Measurements from ENCODE around the gene EZR.
A peak's percentile ranks its signal among the peaks of the same experiment; 100 is the strongest.
"Not testable (repeated sequence)": the region's sequence is repeated elsewhere in the genome, so short reads cannot be mapped to it uniquely, and the experiment has no call there.

EZR gene

GRCh38 chr6:158841358-158841757 is 22.2 kb upstream of the EZR start:
- DNase-seq (ENCODE audit: low read depth) = no peak

- DNase-seq (ENCODE audit: low read depth) = no peak
These were observed 21.3 kb upstream of the EZR start for GRCh38 chr6:158840465-158840864.

DNA sequence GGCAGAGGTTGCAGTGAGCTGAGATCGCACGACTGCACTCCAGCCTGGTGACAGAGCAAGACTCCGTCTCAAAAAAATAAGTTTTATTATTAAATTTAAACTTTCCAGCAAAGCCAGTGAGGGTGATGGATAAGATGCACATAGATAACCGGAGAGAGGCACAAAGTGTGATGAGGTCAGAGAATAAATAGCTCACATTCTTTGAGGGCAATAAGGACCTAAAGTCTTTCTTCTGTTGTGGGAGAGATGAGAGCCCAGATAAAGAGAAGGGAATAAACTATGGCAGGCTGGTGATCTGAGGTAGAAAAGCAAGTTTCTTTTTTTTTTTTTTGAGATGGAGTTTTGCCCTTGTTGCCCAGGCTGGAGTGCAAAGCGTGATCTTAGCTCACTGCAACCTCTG is 20.6 kb upstream of the EZR start:
- DNase-seq (ENCODE audit: low read depth) = no peak

GRCh38 chr6:158838790-158839189 is 19.6 kb upstream of the EZR start:
- not testable (repeated sequence) for DNase-seq (ENCODE audit: low read depth)

- no peak for DNase-seq (ENCODE audit: low read depth)
These were observed 18.8 kb upstream of the EZR start for GRCh38 chr6:158837684-158838625.

DNA sequence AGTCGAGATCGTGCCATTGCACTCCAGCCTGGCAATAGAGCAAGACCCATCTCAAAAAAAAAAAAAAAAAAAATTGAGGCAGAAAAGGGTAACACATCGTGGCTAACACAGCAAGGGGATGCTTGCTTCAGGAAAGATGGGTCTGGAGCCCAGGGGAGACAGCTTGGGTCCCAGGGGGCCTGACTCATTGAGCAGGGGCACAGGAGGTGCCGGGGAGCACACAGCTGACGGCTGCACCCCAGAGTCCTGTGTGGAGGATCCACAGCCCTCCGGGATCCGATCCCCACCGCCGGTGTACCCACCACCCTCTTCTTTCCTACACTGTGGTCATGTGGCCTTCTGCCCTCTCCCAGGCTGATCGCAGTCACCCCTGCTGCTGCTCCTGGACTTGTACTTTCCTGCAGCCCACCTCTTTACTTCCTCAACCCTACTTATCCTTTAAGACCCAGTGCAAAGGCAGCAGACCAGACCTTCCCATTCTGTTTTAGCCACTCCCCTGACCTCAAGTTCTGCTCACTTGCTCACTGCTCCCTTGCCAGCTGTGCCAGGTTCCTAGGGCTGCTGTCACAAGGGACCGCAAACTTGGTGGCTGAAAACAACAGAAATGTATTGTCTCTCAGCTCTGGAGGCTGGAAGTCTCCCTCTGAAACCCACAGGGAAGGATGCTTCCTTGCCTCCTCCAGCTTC is 17.6 kb upstream of the EZR start:
- DNase-seq (ENCODE audit: low read depth) = no peak

DNA sequence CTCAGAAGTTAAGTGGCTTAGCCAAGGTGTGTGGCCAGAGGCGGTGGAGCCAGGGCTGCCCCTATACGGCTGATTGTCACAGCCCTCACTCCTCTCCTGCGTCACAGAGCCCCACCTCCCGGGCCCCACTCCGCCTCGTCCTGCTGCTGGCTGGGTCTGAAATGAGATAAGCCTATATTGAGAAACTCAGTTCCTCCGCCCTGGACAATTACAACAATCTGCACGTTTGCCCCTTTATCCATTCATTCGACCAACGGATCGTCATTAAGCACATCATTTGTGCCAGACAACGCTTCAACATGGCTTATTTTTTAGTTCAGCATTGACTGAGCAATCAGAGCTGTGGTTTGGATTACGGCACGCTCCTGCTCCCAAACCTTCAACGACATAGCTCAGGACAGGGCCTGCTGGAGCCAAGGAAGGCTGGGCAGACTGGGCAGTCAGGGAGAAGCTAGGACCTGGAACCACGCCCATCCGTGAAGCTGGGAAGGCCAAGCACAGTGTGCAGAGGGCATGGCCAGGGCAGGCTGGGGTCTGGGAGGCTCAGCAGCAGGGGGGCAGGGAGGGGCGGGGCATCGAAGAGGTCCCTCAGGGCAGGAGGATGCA is 16.6 kb upstream of the EZR start:
- no peak for DNase-seq (ENCODE audit: low read depth)

GRCh38 chr6:158834675-158835385 is 15.7 kb upstream of the EZR start:
- no peak for DNase-seq (ENCODE audit: low read depth)

DNA sequence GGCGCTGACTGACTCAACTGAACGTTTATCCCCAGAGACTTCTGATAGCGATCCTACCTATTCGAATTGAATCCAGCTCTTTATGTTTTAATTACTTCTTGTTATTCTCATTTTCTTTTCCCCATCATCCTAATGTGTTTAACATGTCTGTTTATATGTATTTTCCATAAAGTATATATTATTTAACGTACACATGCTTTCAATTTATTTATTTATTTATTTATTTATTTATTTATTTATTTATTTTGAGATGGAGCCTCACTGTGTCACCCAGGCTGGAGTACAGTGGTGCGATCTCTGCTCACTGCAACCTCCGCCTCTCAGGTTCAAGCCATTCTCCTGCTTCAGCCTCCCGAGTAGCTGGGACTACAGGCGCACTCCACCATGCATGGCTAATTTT is 13.6 kb upstream of the EZR start:
- not testable (repeated sequence) for DNase-seq (ENCODE audit: low read depth)

DNA sequence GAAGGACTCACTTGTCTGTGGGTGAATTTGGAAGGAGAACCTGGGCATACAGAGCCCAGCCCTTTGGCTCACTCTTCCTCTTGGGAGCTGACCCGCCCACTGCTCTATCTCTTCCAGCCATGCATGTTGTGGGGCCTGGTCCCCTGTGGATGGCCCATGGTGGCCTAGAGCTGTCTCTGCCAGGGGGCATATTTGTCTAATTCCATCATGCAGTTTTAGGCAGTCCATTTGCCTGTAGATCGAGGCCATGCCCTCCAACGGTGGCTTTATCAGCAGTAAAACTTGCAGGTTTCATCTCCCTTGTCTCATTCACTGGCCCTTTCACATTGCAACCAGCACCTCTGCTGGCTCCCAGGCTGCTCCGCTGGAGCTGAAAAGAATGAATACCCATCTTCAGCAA is 12.9 kb upstream of the EZR start:
- no peak for DNase-seq (ENCODE audit: low read depth)

DNA sequence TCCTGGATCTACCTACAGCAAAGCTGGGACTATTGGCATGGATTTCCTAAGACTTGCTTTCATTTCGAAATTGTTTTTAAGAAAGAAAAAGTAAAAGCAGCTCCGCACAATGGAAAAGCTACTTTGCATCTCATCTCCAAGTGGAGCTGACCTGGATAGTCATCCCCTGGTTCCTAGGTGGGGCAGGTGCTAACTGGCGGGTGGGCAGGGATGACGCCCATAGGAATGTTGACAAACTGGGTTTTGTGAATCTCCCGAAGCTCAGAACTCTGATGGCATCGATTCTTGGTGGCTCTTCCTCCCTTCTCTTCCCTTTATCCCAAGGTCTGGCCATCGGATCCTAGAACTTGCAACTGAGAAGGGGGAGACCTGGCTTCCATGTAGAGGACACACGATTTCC is 12.4 kb upstream of the EZR start:
- no peak for DNase-seq (ENCODE audit: low read depth)

GRCh38 chr6:158830736-158831135 is 11.6 kb upstream of the EZR start:
- DNase-seq (ENCODE audit: low read depth) = no peak

- DNase-seq (ENCODE audit: low read depth) = no peak
These were observed 9.6 kb upstream of the EZR start for GRCh38 chr6:158828807-158829206.

DNA sequence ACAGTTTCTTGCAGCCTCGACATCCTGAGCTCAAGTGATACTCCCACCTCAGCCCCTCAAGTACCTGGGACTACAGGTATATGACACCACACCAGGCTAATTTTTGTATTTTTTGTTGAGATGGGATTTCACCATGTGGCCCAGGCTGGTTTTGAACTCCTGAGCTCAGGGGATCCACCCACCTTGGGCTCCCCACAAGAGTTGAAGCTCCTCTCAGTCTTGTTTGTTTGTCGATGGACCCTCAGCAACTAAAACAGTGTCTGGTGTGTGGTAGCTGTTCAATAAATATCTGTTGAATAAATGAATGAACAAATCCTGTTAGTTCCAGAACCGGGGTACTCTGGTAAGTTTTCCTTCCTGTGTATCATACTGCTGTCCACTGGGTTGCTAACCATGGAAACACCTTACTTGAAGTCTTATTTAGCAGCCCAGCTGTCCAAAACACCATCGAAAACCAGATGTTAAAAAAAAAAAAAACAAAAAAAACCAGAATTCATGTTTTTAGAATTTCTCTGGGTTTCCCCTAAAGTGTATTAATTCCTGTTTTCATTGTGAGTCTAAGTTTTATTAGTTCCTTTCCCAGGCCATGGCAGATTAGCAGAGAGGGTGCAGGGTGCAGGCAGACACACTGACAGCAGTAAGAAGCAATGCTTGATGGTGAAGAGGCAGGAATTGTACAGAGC is 7.8 kb upstream of the EZR start:
- DNase-seq (ENCODE audit: low read depth) = no peak

DNA sequence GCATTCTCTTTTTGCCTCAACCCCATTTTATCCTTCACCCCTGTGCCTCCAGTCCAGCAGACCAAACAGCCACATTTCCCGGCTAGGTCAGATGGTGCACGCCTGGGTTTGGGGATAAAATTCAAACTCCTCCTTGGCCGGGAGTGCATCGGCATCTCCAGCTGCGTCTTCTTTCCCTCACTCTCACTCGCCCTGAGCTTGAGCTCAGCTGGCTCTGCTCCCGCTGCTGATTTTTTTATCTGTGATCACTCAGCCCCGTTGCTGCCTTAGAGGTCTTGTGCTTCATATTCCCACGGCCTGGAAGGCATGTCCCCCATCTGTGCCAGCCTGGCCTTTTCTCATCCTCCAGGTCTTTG is 6.8 kb upstream of the EZR start:
- DNase-seq (ENCODE audit: low read depth) = no peak

GRCh38 chr6:158825038-158825950 is 6.1 kb upstream of the EZR start:
- DNase-seq (ENCODE audit: low read depth) = no peak

DNA sequence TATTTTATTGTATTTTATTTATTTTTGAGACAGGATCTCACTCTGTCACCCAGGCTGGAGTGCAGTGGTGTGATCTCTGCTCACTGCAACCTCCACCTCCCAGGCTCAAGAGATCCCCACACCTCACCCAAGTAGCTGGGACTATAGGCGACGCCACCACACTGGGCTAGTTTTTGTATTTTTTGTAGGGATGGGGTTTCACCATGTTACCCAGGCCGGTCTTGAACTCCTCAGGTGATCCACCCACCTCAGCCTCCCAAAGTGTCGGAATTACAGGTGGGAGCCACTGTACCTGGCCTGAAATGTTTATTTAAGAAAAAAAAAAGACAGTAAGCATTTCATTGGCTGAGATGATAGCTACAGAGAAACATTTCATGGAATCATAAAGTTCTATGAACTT is 4.4 kb upstream of the EZR start:
- DNase-seq (ENCODE audit: low read depth) = not testable (repeated sequence)

DNA sequence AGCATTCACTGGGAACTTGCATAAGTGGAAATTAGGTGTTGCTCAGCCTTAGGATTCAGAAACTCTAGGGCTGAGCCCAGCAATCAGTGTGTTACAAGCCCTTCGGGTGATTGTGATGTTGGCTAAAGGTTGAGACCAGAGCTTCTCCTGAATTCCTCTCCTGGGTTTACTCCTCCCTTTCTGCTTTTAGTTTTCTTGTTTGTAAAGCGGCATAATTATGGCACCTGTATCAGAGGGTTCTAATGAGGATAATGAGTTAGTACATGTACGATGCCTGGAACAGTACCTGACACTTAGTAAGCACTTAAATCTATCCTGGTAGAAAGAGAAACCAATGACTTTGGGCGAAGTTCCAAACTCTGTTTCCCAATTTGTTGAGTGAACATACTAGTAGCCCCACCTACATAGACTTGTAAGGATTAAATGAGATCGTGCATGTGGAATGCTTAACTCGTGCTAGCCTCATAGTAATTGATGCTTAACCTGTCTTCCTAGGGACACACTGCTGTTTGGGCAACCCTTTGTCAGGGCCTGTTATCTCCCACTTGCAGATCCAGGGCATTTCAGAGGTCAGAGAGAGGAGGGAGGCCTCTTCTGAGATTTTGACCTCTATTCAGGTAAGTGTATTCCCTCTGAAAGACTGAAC is 932 bp upstream of the EZR start:
- no peak for DNase-seq (ENCODE audit: low read depth)

DNA sequence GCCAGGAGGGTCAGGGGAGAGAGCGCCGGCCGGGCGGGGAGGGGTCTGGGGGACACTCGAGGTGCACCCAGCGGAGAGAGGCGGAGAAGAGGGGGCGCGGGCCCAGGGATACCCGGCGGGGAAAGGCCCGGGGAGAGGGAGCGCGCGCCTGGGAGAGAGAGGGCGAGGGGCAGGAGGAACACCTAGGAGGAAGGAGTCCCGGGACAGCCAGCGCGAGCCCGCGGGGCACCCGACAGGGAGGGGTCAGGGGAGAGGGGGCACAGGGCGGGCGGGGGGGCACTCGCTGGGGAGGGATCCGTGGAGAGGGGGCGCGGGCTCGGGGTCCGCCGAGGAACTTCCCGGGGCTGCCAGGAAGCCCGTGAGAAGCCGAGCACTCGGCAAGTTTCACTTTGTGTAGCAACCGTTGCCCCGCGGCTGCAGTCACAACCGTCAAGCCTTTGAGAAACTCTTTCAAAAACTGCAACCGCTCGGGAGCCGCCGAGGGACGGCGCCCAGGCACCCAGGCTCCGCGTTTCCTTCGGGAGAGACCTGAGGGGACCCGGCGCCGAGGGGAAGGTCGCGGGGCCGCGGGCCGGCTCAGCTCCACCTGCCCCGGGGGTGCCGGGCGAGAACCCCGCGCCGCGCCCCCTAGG is 471 bp downstream of the EZR start:
- DNase-seq (ENCODE audit: low read depth) = peak; percentile 63
